ENCODE measurements around the gene TEK.
"Not testable (repeated sequence)": the region's sequence is repeated elsewhere in the genome, so short reads cannot be mapped to it uniquely, and the experiment has no call there.

TEK gene

GRCh38 chr9:27212191-27212590 lies 103.2 kb downstream of the TEK start:
- DNase-seq (ENCODE audit: low read depth in 2 of 2, low spot score in 1 of 2) = no peak

DNA sequence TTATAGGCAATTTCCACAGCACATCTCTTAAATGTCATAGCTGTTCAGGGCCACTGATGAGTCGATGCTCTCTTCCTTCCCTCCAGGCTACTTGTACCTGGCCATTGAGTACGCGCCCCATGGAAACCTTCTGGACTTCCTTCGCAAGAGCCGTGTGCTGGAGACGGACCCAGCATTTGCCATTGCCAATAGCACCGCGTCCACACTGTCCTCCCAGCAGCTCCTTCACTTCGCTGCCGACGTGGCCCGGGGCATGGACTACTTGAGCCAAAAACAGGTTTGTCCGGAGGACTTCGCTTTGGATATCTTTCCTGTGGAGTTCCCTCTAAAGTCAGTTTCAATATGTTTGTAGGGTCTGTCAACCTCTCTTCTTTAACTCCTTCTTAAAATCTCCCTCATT lies 103.6 kb downstream of the TEK start:
- DNase-seq (ENCODE audit: low read depth in 2 of 2, low spot score in 1 of 2) = no peak

DNA sequence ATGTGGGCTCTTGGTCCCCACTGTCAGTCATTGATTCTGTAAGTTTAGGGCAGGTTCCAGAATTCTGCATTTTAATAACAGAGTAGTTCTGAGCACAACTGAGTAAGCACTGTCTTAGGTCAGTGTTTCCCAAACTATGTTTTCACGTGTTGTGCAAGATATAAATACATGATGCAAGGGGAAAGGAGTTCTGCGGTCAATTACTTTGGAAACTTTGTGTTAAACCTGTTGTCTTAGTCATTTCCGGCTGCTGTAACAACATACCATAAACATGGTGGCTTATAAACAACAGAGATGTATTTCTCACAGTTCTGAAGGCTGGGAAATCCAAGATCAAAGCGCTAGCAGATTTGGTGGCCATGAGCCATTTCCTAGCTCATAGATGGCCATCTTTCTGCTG lies 118.2 kb downstream of the TEK start:
- DNase-seq (ENCODE audit: low read depth in 2 of 2, low spot score in 1 of 2) = no peak

DNA sequence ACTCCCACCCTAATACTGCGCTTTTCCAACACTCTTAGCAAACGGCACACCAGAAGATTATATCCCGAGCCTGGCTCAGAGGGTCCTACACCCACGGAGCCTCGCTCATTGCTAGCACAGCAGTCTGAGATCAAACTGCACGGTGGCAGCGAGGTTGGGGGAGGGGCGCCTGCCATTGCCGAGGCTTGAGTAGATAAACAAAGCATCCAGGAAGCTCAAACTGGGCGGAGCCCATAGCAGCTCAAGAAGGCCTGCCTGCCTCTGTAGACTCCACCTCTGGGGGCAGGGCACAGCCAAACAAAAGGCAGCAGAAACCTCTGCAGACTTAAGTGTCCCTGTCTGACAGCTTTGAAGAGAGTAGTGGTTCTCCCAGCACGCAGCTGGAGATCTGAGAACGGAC lies 130.6 kb downstream of the TEK start:
- DNase-seq (ENCODE audit: low read depth in 2 of 2, low spot score in 1 of 2) = not testable (repeated sequence)

- no peak for DNase-seq (ENCODE audit: low read depth in 2 of 2, low spot score in 1 of 2)
Measured at GRCh38 chr9:27247756-27248155, 138.7 kb downstream of the TEK start.

DNA sequence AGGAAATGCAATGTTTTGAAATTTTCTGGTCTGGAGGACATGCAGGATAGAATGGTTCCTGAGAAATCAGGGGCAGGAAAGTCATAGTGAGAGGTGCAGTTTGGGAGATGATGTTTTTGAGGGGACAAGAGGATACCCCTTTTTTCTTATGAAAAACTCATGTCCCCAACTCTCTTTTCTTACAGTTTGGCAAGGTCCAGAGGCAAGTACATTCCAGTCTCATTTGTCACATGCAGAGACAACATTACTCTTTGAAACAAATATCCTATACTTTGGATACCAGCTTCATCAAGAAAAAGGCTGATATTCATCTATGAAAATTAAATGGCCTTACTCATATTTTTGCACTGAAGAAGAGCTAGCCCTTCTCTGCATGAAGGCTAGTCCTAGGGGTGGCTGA lies 139.7 kb downstream of the TEK start:
- DNase-seq (ENCODE audit: low read depth in 2 of 2, low spot score in 1 of 2) = no peak

DNA sequence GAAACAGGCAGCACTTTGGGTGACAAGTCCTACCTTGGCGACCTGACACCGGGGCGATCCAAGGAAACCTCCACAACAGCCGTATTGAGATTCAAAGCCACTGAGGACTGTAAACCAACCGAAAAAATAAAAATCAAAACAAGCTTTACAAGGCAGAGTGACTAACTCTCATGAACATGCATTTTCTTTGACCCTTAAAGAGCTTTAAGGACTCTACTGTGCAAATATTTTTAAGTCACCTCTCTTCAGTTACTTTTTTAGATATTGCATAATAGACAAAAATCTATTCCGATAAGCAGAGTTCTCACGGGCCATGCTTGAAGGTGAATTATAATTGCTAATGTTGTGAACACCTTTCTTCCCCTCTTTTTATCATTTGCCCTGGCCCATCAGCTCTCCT lies 149.6 kb downstream of the TEK start:
- DNase-seq (ENCODE audit: low read depth in 2 of 2, low spot score in 1 of 2) = no peak

- DNase-seq (ENCODE audit: low read depth in 2 of 2, low spot score in 1 of 2) = no peak
Measured at GRCh38 chr9:27260789-27261516, 151.9 kb downstream of the TEK start.

DNA sequence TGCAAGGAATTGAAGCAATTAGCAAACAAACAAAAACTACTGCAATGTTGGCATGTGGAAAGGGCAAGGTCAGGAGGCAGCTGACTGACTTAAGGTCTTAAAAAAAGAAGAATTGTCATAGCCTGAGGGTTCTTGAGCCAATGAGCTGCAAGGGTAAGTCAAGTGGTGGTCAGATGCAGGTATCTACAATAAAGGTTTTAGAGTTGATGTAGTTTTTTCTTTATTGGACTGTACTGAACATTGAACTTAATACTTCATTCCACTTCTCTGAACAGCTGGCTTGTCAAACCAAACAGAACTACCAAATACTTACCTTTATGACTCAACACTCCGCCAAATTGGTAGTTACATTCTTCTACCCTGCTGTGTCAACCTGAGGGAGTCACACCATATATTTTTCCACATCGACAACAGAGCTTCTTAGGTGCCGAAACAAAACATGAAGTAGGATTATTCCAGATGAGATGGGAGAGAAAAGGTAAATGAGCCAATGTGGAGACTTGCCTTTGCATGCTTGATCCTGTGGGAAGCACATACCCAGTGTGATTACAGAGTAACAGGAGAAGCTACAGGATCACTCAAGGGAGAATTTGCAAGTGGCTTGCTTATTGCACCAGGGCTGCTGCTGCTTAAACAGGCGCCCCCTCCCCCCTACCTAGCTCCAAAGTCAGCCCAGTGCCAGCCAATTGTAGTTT lies 152.6 kb downstream of the TEK start:
- no peak for DNase-seq (ENCODE audit: low read depth in 2 of 2, low spot score in 1 of 2)

- DNase-seq (ENCODE audit: low read depth in 2 of 2, low spot score in 1 of 2) = no peak
Measured at GRCh38 chr9:27272103-27272502, 163.1 kb downstream of the TEK start.

GRCh38 chr9:27273186-27273585 lies 164.2 kb downstream of the TEK start:
- DNase-seq (ENCODE audit: low read depth in 2 of 2, low spot score in 1 of 2) = no peak

DNA sequence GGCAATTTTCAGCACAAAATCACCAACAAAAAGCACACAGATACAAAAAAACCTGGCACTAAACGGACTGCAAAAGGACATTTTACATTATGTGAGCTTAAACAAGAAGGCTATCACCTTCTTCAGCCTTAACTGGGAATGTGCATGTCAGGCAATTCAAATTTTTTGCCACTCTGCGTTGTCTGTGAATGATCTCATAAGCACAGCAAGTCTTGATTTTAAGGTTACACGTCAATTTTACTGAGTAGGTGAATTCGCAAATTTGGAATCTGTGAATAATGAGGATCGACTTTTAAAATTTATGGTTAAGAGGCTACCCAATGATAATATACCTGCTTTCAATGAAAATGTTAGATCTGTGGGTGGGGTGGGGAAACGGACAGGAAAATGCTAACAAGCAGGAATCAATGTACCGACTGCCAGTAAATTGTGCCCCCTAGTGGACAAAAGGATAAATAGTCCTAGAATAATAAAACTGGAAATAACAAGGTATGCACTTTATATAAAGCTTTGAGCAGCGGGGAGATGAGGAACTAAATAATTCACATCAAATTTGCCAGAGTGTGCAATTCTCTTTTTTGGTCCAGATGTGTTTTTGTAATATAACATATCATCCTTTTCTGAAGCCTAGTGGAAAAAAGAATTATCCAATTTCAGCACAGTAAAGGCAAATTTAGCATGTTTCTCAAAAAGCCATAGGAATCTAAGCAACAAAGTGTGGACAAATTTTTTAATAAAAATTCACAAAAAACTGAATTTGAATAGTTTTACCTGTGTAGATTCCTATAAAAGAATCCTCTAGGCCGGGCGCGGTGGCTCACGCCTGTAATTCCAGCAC lies 167.4 kb downstream of the TEK start:
- DNase-seq (ENCODE audit: low read depth in 2 of 2, low spot score in 1 of 2) = no peak

- no peak for DNase-seq (ENCODE audit: low read depth in 2 of 2, low spot score in 1 of 2)
Measured at GRCh38 chr9:27278374-27278773, 169.3 kb downstream of the TEK start.

GRCh38 chr9:27279611-27280010 lies 170.6 kb downstream of the TEK start:
- no peak for DNase-seq (ENCODE audit: low read depth in 2 of 2, low spot score in 1 of 2)

Data from stimulated activated CD8-positive, alpha-beta memory T cell treated with anti-CD3 and anti-CD28 coated beads, Interleukin-4, amount 100 ng/mL, for 1 hour (primary cell).